Neuronal stem cell (in vitro differentiated cells): ENCODE measurements around the gene TRIM22.

Experiments used
- DNase-seq: peaks from one replicate; pipeline ENCODE4 v3.0.0-alpha.2; 2013; ENCODE audit warnings: low spot score
- H2AFZ ChIP-seq: one replicate; pipeline ENCODE4 v1.6.1; 2013; ENCODE audit warnings: mild to moderate bottlenecking, low read length, inconsistent platforms
- H2AK5ac ChIP-seq: 2 replicates; pipeline ENCODE4 v1.6.1; 2013; ENCODE audit warnings: low read depth, mild to moderate bottlenecking, inconsistent platforms, low read length, moderate library complexity, mixed read lengths
- H2BK120ac ChIP-seq: 2 replicates; pipeline ENCODE4 v1.6.1; 2013; ENCODE audit warnings: low read depth, mild to moderate bottlenecking, inconsistent platforms, low read length, moderate library complexity, mixed read lengths
- H2BK12ac ChIP-seq: one replicate; pipeline ENCODE4 v1.6.1; 2013; ENCODE audit warnings: low read length, inconsistent platforms
- H2BK15ac ChIP-seq: 2 replicates; pipeline ENCODE4 v1.6.1; 2013; ENCODE audit warnings: mild to moderate bottlenecking, low read length, inconsistent platforms, mixed read lengths
- H2BK5ac ChIP-seq: one replicate; pipeline ENCODE4 v1.6.1; 2013; ENCODE audit warnings: inconsistent platforms, mild to moderate bottlenecking, low read length, moderate library complexity
- H3K14ac ChIP-seq: one replicate; pipeline ENCODE4 v1.6.1; 2013; ENCODE audit warnings: low read length, inconsistent platforms
- H3K18ac ChIP-seq: 2 replicates; pipeline ENCODE4 v1.6.1; 2013; ENCODE audit warnings: low read length, inconsistent platforms
- H3K23ac ChIP-seq: 2 replicates; pipeline ENCODE4 v1.6.1; 2013; ENCODE audit warnings: low read depth, mild to moderate bottlenecking, mixed read lengths, low read length, inconsistent platforms; ENCODE audit not compliant: poor library complexity
- H3K27ac ChIP-seq: replicated peaks from 3 replicates; pipeline ENCODE4 v1.5.1; 2013; ENCODE audit warnings: low read length, inconsistent platforms
- H3K27me3 ChIP-seq, 3 experiments: 2 replicates each; pipeline ENCODE4 v1.6.1; 2013; ENCODE audit warnings: low read length in 3 of 3, mild to moderate bottlenecking in 2 of 3, inconsistent platforms in 1 of 3, low read depth in 1 of 3, mixed read lengths in 1 of 3, moderate library complexity in 1 of 3; ENCODE audit not compliant: control insufficient read depth in 3 of 3, insufficient read depth in 3 of 3
- H3K36me3 ChIP-seq, 2 donors: replicated peaks in 1 of 2; 2 replicates each; pipeline ENCODE4 v1.6.1; 2013; ENCODE audit warnings: low read length in 2 of 2; ENCODE audit not compliant: control insufficient read depth in 2 of 2, insufficient read depth in 2 of 2
- H3K4ac ChIP-seq: 2 replicates; pipeline ENCODE4 v1.6.1; 2013; ENCODE audit warnings: inconsistent platforms, mild to moderate bottlenecking, low read length, moderate library complexity
- H3K4me1 ChIP-seq, 2 donors: 1 replicate in 1 of 2; 2 replicates in 1 of 2; pipeline ENCODE4 v1.6.1; 2013; ENCODE audit warnings: low read length in 2 of 2, low read depth in 1 of 2; ENCODE audit not compliant: control insufficient read depth in 2 of 2, insufficient read depth in 1 of 2
- H3K4me2 ChIP-seq: one replicate; pipeline ENCODE4 v1.6.1; 2013; ENCODE audit warnings: mild to moderate bottlenecking, low read length, inconsistent platforms; ENCODE audit not compliant: insufficient read depth, poor library complexity, severe bottlenecking
- H3K4me3 ChIP-seq, 2 donors: 2 replicates each; pipeline ENCODE4 v1.5.1; 2013; ENCODE audit warnings: low read length in 2 of 2, mild to moderate bottlenecking in 2 of 2, inconsistent platforms in 1 of 2, moderate library complexity in 1 of 2
- H3K79me1 ChIP-seq: one replicate; pipeline ENCODE4 v1.6.1; 2013; ENCODE audit warnings: low read depth, mild to moderate bottlenecking, inconsistent platforms, low read length, moderate library complexity
- H3K9ac ChIP-seq: one replicate; pipeline ENCODE4 v1.6.1; 2013; ENCODE audit warnings: mild to moderate bottlenecking, low read depth, low read length, inconsistent platforms; ENCODE audit not compliant: poor library complexity
- H3K9me3 ChIP-seq, 2 donors: replicated peaks in 1 of 2; 2 replicates each; pipeline versions ENCODE3 to v1.6.1; 2013; ENCODE audit warnings: low read length in 2 of 2, mild to moderate bottlenecking in 2 of 2, inconsistent platforms in 1 of 2, low read depth in 1 of 2, mixed read lengths in 1 of 2, moderate library complexity in 1 of 2; ENCODE audit not compliant: control insufficient read depth in 2 of 2, insufficient read depth in 1 of 2
- H4K8ac ChIP-seq: one replicate; pipeline ENCODE4 v1.6.1; 2013; ENCODE audit warnings: low read depth, mild to moderate bottlenecking, inconsistent platforms, low read length, moderate library complexity
- H4K91ac ChIP-seq: one replicate; pipeline ENCODE4 v1.6.1; 2013; ENCODE audit warnings: low read length, low read depth, mild to moderate bottlenecking, inconsistent platforms; ENCODE audit not compliant: poor library complexity
- WGBS, 2 donors: extraction: QIAGEN DNeasy Blood & Tissue Kit; methylation state at CpG; one replicate each; pipeline ENCODE4 v1.1.7; 2013; ENCODE audit warnings: missing lambda C conversion rate in 2 of 2, mixed read lengths in 1 of 2; ENCODE audit not compliant: insufficient read length in 2 of 2, insufficient replicate concordance in 1 of 2; ENCODE audit errors: extremely low coverage in 2 of 2; 5-methylcytosine and 5-hydroxymethylcytosine counted together

The TRIM22 gene

DNA sequence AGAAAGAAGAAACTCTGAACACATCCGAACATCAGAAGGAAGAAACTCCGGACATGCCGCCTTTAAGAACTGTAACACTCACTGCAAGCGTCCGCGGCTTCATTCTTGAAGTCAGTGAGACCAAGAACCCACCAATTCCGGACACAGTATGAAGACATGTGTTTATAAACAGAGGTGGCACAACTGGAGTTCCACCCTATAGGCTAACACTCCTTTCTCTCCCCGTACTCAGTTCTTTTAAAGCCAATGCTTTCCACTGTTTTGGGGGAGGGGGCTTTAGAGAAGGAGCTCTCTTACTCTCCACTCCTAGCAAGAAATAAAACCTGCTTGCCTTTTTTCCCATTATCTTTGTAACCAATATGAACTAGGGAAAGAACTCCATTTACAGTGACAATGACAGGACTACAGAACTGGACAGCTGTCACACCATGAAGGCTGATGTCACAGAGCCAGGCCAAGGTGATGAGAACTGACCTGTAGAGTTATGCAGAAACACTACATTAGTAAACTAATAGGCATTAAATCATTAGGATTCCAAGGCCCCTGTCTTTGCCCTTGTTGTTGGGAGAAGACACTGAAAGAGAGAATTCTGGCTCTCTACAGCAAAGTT lies 5.4 kb upstream of the TRIM22 start:
- Histone ChIP-seq H4K8ac (no peak overlapping the region), H2BK15ac (no peak overlapping the region), H3K27me3 (no peaks in the 10 kb centered on the region), H3K27ac (peak overlapping the region; percentile 58), H3K79me1 (no peaks in the 10 kb centered on the region), H3K4me1 (no peaks in the 10 kb centered on the region), H3K4ac (no peak overlapping the region), H2BK12ac (peak overlapping the region; percentile 8), H3K9me3 (peaks cover 4 to 5% of the 10 kb centered on the region in 2 donors), H3K14ac (no peak overlapping the region), H2BK5ac (no peak overlapping the region), H3K4me2 (peak overlapping the region; percentile 63), H2AFZ (peak overlapping the region; percentile 97), H2BK120ac (no peak overlapping the region), H3K23ac (no peak overlapping the region), H3K9ac (no peak overlapping the region), H4K91ac (no peak overlapping the region), H3K36me3 (peaks cover 4 to 23% of the 10 kb centered on the region in 2 donors), H3K4me3 (peak overlapping the region in 1 of 2 donors; percentile 76), H3K18ac (no peak overlapping the region), H2AK5ac (no peak overlapping the region)
- DNase-seq, result no peak
- no CpG with 5 or more reads among the region's 8 CpGs for WGBS, 2 donors

DNA sequence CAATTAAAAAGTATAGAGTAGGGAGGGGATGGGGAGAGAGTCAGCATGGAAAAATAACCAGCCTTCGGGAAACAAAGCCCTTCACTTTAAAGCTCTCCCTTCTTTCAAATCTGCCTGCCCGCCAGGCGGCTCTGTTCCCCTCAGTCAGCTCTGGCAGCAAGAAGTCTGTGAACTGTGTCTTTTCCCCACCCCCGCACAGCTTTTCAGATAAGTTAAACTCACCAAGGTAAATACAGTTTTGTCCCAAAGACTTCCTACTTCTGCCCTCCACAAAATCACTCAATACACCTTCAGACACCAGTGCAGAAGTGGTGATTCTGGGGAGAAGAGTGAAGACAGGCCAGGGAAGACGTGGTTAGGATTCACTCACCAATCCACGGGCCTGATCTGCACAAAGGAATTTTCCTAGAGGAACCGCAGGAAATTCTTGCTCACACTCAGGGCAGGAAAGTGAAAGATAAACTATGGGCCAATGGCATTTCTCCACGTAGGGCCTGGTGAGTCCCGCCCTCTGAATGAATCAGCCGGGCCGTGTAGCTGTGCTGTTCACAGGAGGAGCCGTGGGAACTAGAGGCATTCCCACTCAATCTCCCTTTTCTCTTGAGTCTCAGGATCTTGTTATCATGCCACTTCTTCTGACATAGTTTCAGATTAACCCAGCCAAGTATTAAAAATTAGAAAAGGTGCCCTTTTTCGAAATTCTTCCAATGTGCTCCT lies 4.8 kb upstream of the TRIM22 start, which contains the start of gene TRIM5:
Gene TRIM5 (minus strand): TSS at position 429 of the 717 bp plus-strand sequence. CDS start 4,897 bp downstream, outside the sequence.
- Histone ChIP-seq H2AFZ (peak within 1 kb of the TSS; percentile 97), H3K4me1 (peaks cover 0 to 3% of the 10 kb centered on the region in 2 donors), H3K27ac (peak within 1 kb of the TSS; percentile 58), H2BK5ac (no peak within 1 kb of the TSS), H3K14ac (no peak within 1 kb of the TSS), H4K8ac (no peak within 1 kb of the TSS), H3K9me3 (peaks cover 4% of the 10 kb centered on the region in 2 donors), H3K4me2 (peak within 1 kb of the TSS; percentile 63), H2BK12ac (peak within 1 kb of the TSS; percentile 8), H4K91ac (no peak within 1 kb of the TSS), H3K18ac (no peak within 1 kb of the TSS), H3K4me3 (peak within 1 kb of the TSS; percentile 70 to 76), H3K23ac (no peak within 1 kb of the TSS), H2AK5ac (no peak within 1 kb of the TSS), H3K4ac (no peak within 1 kb of the TSS), H3K27me3 (no peaks in the 10 kb centered on the region), H2BK120ac (no peak within 1 kb of the TSS), H3K79me1 (no peaks in the 10 kb centered on the region), H3K9ac (no peak within 1 kb of the TSS), H2BK15ac (no peak within 1 kb of the TSS), H3K36me3 (peaks cover under 1 to 17% of the 10 kb centered on the region in 2 donors)
- WGBS, 2 donors, result no CpG with 5 or more reads among the region's 13 CpGs
- peak; percentile 74 for DNase-seq

DNA sequence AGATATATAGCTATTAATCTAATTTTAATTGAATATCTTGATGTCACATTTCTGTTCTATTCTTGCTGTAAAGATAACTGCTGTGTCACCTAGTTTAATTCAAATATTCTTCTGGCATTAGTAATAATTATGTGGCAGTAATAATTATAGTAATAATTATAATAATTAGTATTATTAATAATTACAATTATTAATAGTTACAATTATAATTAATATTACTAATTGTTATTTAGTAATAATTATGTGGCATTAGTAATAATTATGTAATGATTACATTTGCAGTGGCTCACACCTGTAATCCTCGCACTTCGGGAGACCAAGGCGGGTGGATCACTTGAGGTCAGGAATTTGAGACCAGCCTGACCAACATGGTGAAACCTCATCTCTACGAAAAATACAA lies 3.2 kb upstream of the TRIM22 start:
- Histone ChIP-seq H3K4me3 (no peak overlapping the region), H3K18ac (no peak overlapping the region), H2BK120ac (no peak overlapping the region)

DNA sequence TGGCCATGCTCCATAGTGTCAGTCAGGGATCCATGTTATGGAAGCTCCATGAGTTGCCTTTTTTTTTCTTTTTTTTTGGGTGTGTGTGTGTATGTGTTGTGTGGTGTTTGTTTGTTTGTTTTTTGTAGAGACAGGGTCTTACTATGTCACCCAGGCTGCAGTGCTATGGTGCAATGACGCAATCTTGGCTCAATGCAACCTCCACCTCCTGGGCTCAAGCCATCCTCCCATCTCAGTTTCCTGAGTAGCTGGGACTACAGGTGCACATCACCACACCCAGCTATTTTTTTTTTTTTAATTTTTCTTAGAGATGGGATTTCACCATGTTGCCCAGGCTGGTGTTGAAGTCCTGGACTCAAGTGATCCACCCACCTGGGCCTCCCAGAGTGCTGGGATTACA lies 1.1 kb upstream of the TRIM22 start:
- Histone ChIP-seq H3K4me3 (no peak overlapping the region), H3K4me1 (peaks cover 0 to 8% of the 10 kb centered on the region in 2 donors)

More for the DNA sequence above, 3.2 kb upstream of the TRIM22 start:
- Histone ChIP-seq H3K36me3 (peaks cover 0 to 4% of the 10 kb centered on the region in 2 donors), H4K91ac (no peak overlapping the region), H3K27ac (no peak overlapping the region), H2BK5ac (no peak overlapping the region), H2BK12ac (no peak overlapping the region), H3K9me3 (peaks cover 4 to 5% of the 10 kb centered on the region in 2 donors), H3K4me1 (peaks cover 0 to 8% of the 10 kb centered on the region in 2 donors), H3K23ac (no peak overlapping the region), H3K9ac (no peak overlapping the region), H3K4ac (no peak overlapping the region), H3K27me3 (no peaks in the 10 kb centered on the region), H2AFZ (no peak overlapping the region), H4K8ac (no peak overlapping the region), H3K14ac (no peak overlapping the region), H3K4me2 (no peak overlapping the region), H2AK5ac (no peak overlapping the region), H2BK15ac (no peak overlapping the region), H3K79me1 (no peaks in the 10 kb centered on the region)
- DNase-seq, result no peak
- no CpG with 5 or more reads among the region's 4 CpGs for WGBS, 2 donors

More for the DNA sequence above, 1.1 kb upstream of the TRIM22 start:
- no peak overlapping the region for H2AK5ac ChIP-seq
- DNase-seq, result no peak
- no peak overlapping the region for H3K23ac ChIP-seq
- H2BK120ac ChIP-seq, result no peak overlapping the region
- no peak overlapping the region for H3K14ac ChIP-seq
- no peaks in the 10 kb centered on the region for H3K27me3 ChIP-seq
- no peak overlapping the region for H4K91ac ChIP-seq
- H3K79me1 ChIP-seq, result no peaks in the 10 kb centered on the region
- peaks cover 2 to 5% of the 10 kb centered on the region in 2 donors for H3K9me3 ChIP-seq
- H3K27ac ChIP-seq, result no peak overlapping the region
- H2AFZ ChIP-seq, result no peak overlapping the region
- H2BK15ac ChIP-seq, result no peak overlapping the region
- no peak overlapping the region for H2BK12ac ChIP-seq
- H3K9ac ChIP-seq, result no peak overlapping the region
- H3K18ac ChIP-seq, result no peak overlapping the region
- no peak overlapping the region for H4K8ac ChIP-seq
- H3K36me3 ChIP-seq, result no peaks in the 10 kb centered on the region
- H3K4ac ChIP-seq, result no peak overlapping the region
- H2BK5ac ChIP-seq, result no peak overlapping the region
- no peak overlapping the region for H3K4me2 ChIP-seq
- no CpG with 5 or more reads among the region's 1 CpG for WGBS, 2 donors
